Transverse colon (tissue), 3 donors: ENCODE data around the gene GNB1.

ENCODE experiments used
- CTCF ChIP-seq, 5 experiments: fragments of 200-600 bp in 3 of 5; fragments of 450-650 bp in 2 of 5; sonication (generic) in 3 of 5; IDR thresholded peaks; 1 replicate in 2 of 5; 2 replicates in 3 of 5; pipeline ENCODE4 v1.5.1; 2016 to 2017; ENCODE audit warnings: antibody characterized with exemption in 5 of 5, inconsistent platforms in 3 of 5, mild to moderate bottlenecking in 2 of 5, moderate library complexity in 1 of 5
- POLR2A ChIP-seq: fragments of 450-650 bp; IDR thresholded peaks from one replicate; pipeline ENCODE4 v1.6.1; 2016; ENCODE audit warnings: antibody characterized with exemption, mild to moderate bottlenecking, moderate library complexity

DNA sequence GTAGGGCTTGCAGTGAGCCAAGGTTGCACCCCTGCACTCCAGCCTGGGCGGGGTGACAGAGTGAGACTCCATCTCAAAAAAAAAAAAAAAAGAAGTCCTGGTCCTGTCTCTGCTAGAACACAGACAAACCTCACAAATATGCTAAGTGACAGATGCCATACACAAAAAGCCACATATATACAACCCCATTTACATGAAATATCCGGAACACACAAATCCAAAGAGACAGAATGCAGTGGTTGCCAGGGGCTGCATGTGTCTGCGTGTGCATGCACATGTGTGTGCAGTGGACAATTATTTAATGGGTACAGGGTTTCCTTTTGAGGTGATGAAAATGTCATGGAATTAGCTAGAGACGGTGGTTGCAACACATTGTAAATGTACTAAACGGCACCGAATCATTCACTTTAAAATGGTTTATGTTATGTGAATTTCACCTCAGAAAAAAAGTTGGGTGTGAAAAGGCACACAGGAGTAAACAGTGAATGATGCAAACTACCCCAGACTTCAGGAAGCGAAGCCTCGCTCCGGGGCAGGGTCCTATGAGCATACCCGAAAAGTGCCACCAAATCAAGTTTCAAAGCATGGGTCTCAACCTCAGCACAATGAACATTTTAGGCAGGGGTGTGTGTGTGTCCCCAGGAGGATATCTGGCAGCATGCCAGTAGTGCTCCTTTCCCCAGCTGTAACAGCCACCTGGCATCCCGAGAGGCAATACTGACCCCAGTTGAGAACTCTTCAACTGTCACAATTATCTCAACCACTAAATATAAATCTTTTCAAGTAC lies 48.3 kb downstream of the GNB1 start:
- TF ChIP-seq CTCF (IDR thresholded peaks at IDR 0.05) (no peak), POLR2A (no peak)
